GM18907 (cell line): ENCODE measurements around the gene OR6C1.
"Not testable (repeated sequence)": the region's sequence is repeated elsewhere in the genome, so short reads cannot be mapped to it uniquely, and the experiment has no call there.

ENCODE experiments used
- ATAC-seq: cut with Tn5 transposase; IDR thresholded peaks from one replicate; pipeline ENCODE4 v1.9.1; 2021; ENCODE audit warnings: mild to moderate bottlenecking, moderate library complexity; ENCODE audit not compliant: unreplicated experiment

The OR6C1 gene

DNA sequence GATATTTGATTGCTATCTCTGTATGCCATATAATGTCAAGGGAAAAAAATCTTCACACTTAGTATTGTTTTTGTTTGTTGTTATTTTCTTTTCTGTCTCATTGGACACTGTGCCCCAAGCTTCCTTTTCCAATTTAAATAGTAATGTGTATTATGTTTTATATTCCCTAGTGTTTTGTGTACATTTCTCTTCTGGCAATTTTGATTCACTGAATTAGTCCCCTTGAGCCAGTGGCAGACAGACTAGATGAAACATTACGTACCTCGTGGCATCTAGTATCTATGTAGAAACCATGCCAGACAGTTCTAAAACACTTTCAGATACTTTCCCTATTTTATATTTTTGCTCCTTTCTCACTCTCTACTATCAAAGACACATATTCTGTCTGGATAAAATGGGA lies at the start of gene OR6C1:
Gene OR6C1, plus strand, starts transcription at position 301 of the 400 bp plus-strand sequence. CDS start 6,257 bp downstream, outside the sequence.
- no peak for ATAC-seq

DNA sequence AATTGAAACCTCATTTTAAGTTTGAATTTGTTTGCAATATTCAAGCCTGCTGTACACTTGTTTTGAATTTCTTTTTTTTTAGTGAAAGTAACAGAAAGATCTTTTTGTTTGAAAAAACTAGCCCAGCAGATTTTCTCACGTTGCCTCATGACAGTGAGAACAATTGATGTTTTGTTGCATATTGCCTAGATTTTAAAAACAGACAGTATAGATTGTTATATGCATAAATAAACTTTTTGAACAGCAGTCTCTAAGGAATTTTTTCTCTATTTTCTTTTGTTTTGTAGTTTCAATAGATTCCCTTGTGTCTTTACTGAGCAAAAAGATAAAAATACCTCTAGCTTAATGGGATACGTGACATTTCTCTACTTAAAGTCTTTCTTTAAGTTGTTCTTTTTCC lies 33.2 kb upstream of the OR6C1 start:
- no peak for ATAC-seq

DNA sequence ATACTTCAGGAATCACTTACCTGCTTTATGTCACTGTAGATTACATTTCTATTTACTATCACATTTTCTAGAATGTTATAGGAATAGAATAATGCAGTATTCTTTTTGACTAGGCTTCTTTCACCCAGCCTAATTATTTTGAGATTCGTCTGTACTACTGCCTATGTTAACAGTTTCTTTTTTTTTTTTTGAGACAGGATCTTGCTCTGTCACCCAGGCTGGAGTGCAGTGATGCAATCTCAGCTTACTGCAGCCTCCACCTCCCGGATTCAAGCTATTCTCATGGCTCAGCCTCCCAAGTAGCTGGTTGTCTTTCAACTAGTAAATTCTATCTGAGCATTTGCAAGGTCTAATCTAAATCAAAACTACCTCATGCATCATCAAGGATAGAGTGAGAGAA lies 24.1 kb upstream of the OR6C1 start:
- no peak for ATAC-seq

DNA sequence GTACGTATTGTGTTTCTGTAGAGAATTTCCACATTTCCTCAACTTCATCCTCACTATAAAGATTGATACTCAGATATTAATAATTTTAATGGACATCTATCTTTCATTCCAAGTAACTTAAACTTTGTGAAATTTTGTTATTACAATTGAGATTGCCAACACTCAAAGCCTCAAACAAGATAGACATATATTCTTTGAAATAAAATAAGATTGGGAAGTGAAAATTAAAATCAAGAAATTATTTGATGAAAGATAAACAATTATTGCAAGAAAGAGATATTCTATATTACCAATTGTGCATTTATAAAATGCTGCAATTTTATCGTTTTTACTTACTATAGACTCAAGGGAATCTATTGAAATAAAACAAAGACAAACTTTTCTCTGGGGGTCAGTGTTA lies 17.7 kb upstream of the OR6C1 start, which contains the start of gene OR6C6:
Gene OR6C6, minus strand, starts transcription at position 101 of the 400 bp plus-strand sequence. CDS start 1,337 bp downstream, outside the sequence.
- no peak for ATAC-seq

DNA sequence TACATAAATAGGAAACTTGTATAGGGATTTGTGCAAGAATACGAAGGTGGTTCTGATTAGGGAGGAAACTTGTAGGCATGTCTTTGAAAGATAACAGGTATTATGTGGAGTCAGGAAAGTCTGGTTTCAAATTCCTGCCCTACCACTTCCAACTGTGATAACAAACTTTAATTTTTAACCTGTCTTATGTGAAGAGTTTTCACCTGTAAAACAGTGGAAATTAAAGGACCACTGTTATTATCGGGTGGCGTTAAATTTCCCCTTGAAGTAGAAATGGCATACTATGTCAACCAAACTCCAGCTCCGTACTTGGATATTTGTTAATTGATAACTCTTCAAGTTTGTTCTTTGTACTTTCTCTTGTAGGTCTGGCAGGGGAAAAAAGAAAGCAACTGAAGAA lies 6.1 kb downstream of the OR6C1 start:
- ATAC-seq: no peak

DNA sequence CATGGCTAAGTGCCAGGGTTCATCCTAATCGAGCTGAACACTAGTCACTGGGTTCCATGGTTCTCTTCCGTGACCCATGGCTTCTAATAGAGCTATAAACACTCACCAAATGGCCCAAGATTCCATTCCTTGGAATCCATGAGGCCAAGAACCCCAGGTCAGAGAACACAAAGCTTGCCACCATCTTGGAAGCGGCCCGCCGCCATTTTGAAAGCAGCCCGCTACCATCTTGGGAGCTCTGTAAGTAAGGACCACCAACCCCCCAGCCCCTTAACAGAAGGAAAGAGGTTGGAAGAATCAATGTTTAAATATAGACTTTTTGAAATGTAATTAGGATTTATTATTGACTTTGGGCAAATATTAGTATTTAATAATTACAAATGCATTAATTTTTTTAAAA lies 11.7 kb downstream of the OR6C1 start:
- not testable (repeated sequence) for ATAC-seq

DNA sequence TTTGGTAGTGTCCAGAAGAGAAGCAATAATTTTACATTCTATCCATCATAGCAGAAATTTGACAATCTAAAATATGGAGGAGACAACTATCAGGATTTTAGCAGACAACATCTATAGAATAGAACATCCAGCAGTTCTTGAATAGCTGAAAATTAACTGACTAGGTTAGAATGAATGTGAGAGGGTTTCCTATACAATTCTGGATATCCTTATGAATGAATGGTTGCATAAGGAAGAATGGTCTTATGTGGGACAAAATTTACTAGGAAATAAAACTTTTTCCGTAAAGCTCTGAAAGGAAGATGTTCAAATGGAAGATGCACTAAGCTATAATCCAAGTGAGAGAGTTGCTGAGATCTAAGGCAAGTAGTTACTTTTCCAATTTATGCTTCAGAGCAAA lies 16.3 kb downstream of the OR6C1 start, which contains the start of gene OR6C3:
Gene OR6C3, plus strand, starts transcription at position 301 of the 400 bp plus-strand sequence. CDS start 955 bp downstream, outside the sequence.
- ATAC-seq: no peak

DNA sequence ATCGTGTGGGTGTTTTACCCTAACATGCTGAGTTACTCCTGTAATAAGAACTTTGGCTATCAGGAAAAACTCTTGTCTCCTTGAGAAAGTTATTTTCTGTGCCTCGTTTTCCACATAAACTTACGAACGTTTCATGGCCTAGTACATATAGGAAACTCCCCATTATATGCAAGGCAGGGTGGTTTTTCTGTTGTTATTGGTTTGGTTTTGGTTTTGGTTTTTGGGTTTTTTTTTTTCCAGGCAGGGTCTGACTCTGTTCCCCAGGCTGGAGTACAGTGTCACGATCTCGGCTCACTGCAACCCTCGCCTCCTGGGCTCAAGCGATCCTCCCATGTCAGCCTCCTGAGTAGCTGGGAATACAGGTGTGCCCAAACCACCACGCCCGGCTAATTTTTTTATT lies 21.9 kb downstream of the OR6C1 start:
- no peak for ATAC-seq

DNA sequence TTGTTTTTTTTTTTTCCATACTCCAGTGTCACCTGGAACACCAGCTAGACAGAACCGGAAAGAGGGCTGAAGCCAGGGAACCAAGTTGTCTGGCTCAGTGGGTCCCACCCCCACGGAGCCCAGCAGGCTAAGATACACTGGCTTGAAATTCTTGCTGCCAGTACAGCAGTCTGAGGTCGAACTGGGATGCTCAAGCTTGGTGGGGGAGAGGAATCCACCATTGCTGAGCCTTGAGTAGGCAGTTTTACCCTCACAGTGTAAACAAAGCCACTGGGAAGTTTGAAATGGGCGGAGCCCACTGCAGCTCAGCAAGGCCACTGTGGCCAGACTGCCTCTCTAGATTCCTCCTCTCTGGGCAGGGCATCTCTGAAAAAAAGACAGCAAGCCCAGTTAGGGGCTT lies 41.2 kb downstream of the OR6C1 start:
- ATAC-seq: not testable (repeated sequence)

DNA sequence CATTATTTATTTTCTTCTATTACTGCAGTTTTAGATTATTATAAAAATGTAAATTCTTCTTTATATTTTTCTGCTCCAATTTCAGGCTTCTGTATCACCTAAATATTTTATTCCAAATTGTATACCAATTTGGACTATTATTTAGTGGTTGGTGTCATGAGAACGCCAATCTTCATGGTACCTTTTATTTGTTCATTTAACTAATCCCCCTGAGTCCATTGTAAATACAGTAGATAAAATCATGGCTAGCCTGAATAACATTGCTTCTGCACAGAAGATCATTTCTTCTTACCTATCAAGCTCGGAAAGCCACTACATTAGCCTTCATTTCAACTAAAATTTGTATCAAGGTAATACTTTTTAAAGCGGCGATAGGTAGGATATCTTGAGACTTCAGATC lies 48.5 kb downstream of the OR6C1 start, which contains the start of gene OR6C75:
Gene OR6C75, plus strand, starts transcription at position 301 of the 400 bp plus-strand sequence. CDS start 2,136 bp downstream, outside the sequence.
- no peak for ATAC-seq

DNA sequence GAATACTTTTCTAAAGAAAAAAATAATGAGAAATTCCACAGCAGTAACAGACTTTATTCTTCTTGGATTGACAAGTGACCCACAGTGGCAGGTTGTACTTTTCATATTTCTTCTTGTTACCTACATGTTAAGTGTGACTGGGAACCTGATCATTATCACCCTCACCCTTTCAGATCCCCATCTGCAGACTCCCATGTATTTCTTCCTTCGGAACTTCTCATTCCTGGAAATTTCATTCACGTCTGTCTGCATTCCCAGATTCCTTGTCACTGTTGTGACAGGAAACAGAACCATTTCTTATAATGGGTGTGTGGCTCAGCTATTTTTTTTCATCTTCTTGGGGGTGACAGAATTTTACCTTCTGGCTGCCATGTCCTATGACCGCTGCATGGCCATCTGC lies 50.9 kb downstream of the OR6C1 start:
- no peak for ATAC-seq
